NT2/D1 (cell line): ENCODE data around the gene PCED1B.

Experiments used
- SUZ12 ChIP-seq: IDR thresholded peaks from 2 replicates; pipeline ENCODE4 v1.6.1; 2011; ENCODE audit not compliant: insufficient read length, insufficient read depth; ENCODE audit errors: extremely low read depth
- YY1 ChIP-seq: IDR thresholded peaks from 2 replicates; pipeline ENCODE4 v1.6.1; 2011; ENCODE audit not compliant: insufficient read length, insufficient read depth
- ZNF274 ChIP-seq: IDR thresholded peaks from 2 replicates; pipeline ENCODE4 v1.6.1; 2011; ENCODE audit warnings: mild to moderate bottlenecking, low read depth, low read length

GRCh38 chr12:47276253-47276620 is 196.8 kb downstream of the PCED1B start:
- TF ChIP-seq ZNF274 (no peak), YY1 (no peak), SUZ12 (no peak)
